Daoy (cell line): Measurements from ENCODE around the gene ENTPD7. TPM values are rescaled to one million over a fixed set of nuclear protein-coding genes. Genes with fewer than 3 reads are reported as not detected.
"Not testable (repeated sequence)": the region's sequence is repeated elsewhere in the genome, so short reads cannot be mapped to it uniquely, and the experiment has no call there.

Experiments
- DNase-seq: peaks from one replicate; pipeline ENCODE4 v3.0.0-alpha.2; 2015; ENCODE audit warnings: low read depth
- total RNA-seq: library from RNA; depleted of rRNA; stranded (reverse); fragments of >200 nt; shearing (Covaris generic); gene quantifications from 2 replicates; pipeline ENCODE4 v1.2.3, GENCODE V29; 2014; rRNA removed

ENTPD7 gene, protein sequence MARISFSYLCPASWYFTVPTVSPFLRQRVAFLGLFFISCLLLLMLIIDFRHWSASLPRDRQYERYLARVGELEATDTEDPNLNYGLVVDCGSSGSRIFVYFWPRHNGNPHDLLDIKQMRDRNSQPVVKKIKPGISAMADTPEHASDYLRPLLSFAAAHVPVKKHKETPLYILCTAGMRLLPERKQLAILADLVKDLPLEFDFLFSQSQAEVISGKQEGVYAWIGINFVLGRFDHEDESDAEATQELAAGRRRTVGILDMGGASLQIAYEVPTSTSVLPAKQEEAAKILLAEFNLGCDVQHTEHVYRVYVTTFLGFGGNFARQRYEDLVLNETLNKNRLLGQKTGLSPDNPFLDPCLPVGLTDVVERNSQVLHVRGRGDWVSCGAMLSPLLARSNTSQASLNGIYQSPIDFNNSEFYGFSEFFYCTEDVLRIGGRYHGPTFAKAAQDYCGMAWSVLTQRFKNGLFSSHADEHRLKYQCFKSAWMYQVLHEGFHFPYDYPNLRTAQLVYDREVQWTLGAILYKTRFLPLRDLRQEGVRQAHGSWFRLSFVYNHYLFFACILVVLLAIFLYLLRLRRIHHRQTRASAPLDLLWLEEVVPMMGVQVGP
- total RNA-seq, result 7.3 and 7.5 TPM in 2 replicates

DNA sequence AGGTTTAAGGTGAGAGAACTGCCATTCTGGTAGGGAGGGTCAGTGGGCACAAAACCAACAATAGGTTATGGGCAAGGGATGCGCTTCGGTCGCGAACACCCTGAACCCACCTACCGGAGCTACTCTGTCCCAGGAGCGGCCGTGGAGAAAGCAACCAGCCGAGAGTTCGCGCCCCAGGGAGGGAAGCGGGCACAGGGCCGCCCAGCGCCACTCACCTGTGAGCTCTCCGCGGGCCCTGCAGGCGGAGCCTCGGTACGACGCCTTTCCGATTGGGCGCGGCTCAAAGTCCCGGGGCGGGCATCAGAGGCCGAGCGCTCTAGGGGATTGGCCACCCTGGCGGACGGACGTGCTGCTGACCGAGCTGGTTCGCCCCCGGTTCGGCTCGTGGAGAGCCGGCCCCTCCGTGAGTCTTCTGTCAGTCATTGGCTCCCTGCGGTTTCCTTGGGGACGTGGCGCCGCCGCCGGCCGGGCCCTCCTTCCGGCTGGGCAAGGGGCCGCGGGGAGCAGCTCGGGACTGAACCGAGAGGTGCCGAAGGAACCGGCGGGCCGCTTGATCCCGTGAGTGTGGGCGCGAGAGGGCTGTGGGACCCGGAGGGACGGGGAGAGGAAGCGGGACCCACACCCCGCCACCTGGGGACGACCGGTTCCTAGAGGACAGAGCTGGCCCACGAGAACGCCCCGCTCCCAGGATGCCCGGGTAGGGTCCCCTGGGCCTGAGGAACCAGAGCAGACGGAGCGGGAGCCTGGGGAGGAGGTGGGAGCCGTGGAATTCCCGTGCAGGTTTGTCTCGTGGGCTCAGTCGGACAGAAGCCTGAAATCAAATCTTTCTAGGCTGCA is at the start of gene ENTPD7:
Gene ENTPD7, plus strand, starts transcription at position 479 of the 837 bp plus-strand sequence. CDS start 448 bp downstream, outside the sequence.
- peak; percentile 97 for DNase-seq

DNA sequence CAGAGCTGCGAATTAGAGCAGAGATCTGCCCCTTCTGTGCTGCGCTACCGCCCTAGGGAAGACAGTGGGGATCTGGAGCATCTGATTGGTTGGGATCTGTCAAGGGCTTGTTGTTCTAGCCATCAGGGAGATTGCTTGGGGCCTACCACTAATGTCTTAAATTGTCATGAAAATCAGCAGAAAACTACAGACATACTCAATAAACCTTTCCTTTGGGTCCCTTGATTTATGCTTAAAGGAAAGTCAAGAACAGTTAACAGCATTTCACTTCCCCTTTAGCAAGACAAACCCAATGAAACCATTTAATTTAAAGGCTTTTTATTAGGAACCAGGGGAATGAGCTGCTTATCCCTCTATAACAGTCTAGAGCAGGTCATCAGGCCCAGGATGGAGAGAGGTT is 49.1 kb upstream of the ENTPD7 start:
- no peak for DNase-seq

GRCh38 chr10:99611326-99611725 is 48.0 kb upstream of the ENTPD7 start:
- no peak for DNase-seq

GRCh38 chr10:99612167-99612831 is 47.0 kb upstream of the ENTPD7 start:
- DNase-seq, result peak; percentile 41

DNA sequence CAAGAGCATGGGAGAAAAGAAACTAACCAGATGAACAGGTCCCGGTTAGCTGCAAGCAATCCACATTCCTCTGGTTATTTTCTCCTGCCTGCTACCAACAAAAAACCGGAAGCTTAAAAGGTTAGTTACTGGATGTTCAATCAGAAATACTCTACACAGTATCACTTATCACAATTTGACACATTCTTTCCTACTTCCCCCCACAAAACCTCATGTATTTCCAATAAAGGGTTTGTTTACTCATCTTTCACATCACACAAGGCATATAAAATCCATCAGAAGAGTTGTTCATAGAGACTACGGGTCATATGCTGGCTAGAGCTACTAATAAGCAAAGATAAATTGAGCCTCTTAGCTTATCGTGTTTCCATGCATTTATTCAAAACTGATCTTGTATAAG is 43.9 kb upstream of the ENTPD7 start:
- no peak for DNase-seq

GRCh38 chr10:99617696-99618095 is 41.6 kb upstream of the ENTPD7 start:
- no peak for DNase-seq

DNA sequence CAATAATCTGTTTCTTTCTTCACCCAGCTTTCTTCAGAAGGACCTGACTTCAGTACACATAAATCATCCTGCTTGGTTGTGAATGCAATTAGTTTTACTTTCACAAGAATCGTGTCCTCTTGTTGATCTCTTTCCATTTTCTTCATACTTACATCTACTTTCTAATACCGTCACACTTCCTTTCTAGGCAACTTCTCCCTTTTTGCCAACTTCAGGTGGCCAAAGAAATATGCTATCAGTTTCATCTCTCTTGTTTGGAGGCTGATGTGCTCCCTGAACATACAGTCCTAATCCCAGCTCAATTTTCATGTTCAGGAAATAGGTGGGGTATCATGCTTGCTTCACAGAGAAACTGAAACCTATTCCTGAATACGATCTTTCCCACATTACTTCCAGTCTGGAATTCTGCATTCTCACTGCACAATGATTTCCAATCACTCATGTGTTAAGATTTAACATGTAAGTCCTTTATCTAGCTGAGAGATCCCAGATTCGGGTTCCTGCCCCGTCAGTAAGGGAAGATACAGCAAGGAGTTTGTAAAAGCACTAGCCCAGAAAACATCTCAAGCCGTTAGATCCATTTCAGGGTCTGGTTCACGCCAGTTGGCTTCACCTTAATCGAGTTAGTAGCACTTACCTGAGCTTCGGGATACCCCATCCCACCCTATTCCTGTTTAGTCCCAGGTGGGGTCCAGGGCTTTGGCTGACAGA is 40.1 kb upstream of the ENTPD7 start:
- peak; percentile 8 for DNase-seq

DNA sequence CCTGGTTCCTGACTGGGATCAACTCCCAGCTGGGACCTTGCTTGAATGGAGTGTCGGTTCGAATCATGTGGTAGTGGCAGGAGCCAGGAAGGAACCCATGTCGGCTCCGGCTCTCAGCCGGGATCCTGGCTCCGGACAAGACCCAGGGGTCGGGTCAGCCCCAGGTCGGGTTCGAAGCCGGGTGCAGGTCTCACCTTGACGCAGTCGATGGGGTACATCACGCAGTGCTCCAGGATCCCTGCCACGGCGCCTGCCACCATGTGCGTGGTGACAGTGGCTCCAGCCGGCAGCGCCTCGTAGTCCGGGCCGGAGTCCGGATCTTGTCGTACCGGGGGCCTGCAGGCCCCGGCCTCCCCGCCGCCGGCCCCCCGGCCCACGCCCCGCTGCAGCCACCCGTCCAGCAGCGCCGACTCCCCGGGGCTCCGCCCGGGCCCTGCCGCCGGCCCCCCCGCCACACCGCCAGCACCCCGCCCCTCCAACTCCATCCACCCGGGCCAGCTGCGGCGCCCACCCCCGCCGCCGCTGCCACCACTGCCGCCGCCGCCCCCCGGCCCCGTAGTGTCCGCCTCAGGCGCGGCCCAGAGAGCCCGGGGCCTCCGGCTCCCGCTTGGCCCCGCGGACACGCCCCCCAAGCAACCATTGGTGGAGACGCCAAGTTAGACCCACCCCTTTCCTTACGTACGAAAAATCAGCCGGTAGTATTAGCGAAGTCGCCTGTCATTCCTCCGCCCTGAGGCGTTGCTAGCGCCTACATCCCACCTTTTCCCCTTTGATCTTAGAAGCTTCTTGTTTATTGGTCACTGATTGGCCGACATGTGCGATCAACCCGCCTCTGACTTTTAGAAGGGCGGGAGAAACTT is 39.2 kb upstream of the ENTPD7 start, which contains the start of gene SLC25A28:
Gene SLC25A28, minus strand, starts transcription at position 589 of the 860 bp plus-strand sequence. Its CDS starts 104 bp downstream, at position 485.
- DNase-seq, result peak; percentile 98

DNA sequence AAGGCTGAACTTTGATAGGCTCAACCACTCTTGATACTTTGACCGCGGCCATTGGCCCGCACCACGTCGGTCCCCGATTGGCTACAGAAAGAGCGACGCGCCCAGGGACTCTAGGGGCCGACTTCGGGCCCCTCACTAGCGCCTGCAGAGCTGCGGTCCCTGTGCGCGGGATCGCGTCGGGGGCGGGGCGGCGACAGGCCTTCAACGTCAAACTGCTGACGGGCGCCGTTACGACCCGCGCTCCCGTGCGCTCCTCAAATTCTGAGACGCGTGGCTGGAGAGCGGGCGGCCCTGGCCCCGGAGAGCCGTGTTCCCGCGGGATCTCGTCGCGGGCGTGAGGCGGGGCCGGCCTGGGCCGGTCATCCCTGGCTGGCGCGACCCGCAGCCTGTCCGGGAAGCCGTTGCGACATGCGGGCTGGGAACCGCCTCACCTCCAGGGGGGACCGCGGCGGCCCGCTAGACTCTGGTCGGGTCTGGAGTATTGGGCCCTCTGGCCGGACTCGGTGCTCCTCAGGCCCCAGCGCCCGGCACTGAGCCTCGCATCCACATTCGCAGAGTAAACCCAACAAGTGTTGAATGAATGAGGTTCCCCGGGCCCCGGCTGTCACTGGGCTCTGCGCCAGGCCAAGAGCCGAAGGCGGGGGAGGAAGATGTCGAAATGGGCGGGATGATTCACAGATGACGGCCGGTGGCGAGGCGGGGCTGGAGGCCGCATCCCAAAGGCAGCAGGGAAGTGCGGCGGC is 38.4 kb upstream of the ENTPD7 start:
- peak; percentile 94 for DNase-seq

GRCh38 chr10:99621454-99622251 is 37.7 kb upstream of the ENTPD7 start:
- no peak for DNase-seq

- DNase-seq, result no peak
Observed at GRCh38 chr10:99623919-99624318, 35.4 kb upstream of the ENTPD7 start.

DNA sequence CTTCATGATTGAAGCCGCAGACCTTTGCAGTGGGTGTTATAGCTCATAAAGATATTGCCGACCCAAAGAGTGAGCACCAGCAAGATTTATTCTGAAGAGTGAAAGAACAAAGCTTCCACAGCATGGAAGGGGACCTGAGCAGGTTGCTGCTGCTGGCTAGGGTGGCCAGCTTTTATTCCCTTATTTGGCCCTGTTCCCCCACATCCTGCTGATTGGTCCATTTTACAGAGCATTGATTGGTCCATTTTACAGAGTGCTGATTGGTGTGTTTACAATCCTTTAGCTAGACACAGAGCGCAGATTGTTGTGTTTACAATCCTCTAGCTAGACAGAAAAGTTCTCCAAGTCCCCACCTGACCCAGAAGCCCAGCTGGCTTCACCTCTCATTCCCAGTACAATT is 34.2 kb upstream of the ENTPD7 start:
- not testable (repeated sequence) for DNase-seq

- DNase-seq, result no peak
Observed at GRCh38 chr10:99628923-99629624, 30.2 kb upstream of the ENTPD7 start.

DNA sequence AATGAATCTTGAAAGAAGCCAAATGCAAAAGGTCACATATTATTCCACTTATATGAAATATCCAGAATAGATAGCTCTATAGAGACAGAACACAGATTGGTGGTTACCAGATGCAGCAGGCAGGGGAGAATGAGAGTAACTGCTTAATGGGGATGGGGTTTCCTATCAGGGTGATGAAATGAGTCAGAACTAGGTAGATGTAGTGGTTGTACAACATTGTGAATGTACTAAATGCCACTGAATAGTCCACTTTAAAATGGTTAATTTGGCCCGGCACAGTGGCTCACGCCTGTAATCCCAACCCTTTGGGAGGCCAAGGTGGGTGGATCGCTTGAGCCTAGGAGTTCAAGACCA is 29.7 kb upstream of the ENTPD7 start:
- DNase-seq, result no peak

- DNase-seq, result peak; percentile 13
Observed at GRCh38 chr10:99630433-99630832, 28.9 kb upstream of the ENTPD7 start.

DNA sequence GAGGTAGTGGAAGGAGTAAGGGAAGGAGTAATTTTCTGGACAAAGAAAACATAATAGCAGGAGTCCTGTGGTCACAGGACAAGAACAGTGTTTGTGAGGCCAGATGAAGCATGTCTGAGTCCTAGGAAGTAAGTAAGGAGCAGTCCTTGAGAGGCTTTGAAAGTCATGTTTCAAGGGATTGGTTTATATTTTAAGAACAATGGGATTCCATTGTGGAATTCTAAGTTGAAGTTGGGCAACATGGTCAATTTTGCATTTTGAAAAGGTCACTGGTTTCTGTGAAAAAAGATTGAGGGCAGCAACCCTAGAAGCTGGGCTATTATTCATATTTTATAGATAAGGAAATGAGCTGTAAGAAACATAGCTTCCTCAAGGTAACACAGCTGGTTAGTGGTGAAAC is 28.3 kb upstream of the ENTPD7 start:
- DNase-seq, result no peak

DNA sequence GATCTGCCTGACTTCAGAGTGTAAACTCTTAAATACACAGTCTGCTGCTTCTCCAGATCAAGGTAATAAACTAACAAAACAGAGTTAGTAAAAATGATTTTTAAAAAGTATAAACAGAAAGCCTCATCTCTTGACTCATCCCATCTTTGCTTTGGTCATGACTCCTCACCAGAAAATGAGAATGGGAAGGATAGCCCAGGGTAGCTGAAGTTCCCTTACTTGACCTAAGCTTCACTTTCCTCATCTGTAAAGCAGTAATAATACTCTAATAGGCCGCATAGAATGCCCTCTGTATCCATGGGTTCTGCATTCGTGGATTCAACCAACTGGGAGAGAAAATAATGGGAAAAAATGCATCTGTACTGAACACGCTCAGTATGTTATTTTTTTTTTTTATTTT is 27.8 kb upstream of the ENTPD7 start:
- DNase-seq, result no peak

DNA sequence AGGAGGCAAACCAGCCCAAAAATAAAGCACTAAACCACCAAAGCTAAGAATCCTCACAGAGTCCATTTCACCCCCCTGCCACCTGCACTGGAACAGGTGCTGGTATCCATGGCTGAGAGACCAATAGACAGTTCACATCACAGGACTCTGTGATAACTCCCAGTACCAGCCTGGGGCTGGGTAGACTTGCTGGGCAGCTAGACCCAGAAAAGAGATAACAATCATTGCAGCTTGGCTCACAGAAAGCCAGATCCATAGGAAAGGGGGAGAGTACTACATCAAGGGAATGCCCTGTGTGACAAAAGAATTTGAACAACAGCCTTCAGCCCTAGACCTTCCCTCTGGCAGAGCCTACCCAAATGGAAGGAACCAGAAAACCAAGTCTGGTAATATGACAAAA is 25.5 kb upstream of the ENTPD7 start:
- no peak for DNase-seq
